Lower leg skin (tissue), 3 donors: ENCODE results near the gene MAGT1.
"Not testable (repeated sequence)": the region's sequence is repeated elsewhere in the genome, so short reads cannot be mapped to it uniquely, and the experiment has no call there.

Source experiments
- POLR2A ChIP-seq, 2 donors: fragments of 450-650 bp; IDR thresholded peaks; one replicate each; pipeline ENCODE4 v1.6.1; 2016 to 2017; ENCODE audit warnings: antibody characterized with exemption in 2 of 2, mild to moderate bottlenecking in 1 of 2, moderate library complexity in 1 of 2
- TF ChIP-seq, protein P1 (sequence below), 3 donors: fragments of 450-650 bp; IDR thresholded peaks; one replicate each; pipeline ENCODE4 v1.5.1; 2016; ENCODE audit warnings: antibody characterized with exemption in 3 of 3, mild to moderate bottlenecking in 3 of 3, moderate library complexity in 2 of 3

DNA sequence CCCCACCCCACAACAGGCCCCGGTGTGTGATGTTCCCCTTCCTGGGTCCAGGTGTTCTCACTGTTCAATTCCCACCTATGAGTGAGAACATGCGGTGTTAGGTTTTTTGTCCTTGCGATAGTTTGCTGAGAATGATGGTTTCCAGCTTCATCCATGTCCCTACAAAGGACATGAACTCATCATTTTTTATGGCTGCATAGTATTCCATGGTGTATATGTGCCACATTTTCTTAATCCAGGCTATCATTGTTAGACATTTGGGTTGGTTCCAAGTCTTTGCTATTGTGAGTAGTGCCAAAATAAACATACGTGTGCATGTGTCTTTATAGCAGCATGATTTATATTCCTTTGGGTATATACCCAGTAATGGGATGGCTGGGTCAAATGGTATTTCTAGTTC, 13.8 kb downstream of the MAGT1 start:
- TF ChIP-seq, protein P1, sequence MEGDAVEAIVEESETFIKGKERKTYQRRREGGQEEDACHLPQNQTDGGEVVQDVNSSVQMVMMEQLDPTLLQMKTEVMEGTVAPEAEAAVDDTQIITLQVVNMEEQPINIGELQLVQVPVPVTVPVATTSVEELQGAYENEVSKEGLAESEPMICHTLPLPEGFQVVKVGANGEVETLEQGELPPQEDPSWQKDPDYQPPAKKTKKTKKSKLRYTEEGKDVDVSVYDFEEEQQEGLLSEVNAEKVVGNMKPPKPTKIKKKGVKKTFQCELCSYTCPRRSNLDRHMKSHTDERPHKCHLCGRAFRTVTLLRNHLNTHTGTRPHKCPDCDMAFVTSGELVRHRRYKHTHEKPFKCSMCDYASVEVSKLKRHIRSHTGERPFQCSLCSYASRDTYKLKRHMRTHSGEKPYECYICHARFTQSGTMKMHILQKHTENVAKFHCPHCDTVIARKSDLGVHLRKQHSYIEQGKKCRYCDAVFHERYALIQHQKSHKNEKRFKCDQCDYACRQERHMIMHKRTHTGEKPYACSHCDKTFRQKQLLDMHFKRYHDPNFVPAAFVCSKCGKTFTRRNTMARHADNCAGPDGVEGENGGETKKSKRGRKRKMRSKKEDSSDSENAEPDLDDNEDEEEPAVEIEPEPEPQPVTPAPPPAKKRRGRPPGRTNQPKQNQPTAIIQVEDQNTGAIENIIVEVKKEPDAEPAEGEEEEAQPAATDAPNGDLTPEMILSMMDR (IDR thresholded peaks at IDR 0.05) = not testable (repeated sequence)
- TF ChIP-seq POLR2A (IDR thresholded peaks at IDR 0.05) = not testable (repeated sequence)
